GM12875 (cell line): Measurements from ENCODE around the gene CEP85L.

ENCODE experiments used
- H3K4me3 ChIP-seq: one replicate; pipeline ENCODE4 v1.5.1; 2011; ENCODE audit warnings: low read depth, low read length, control low read depth
- TF ChIP-seq, protein P1 (sequence below): IDR thresholded peaks from 2 replicates; pipeline ENCODE4 v1.5.1; 2011; ENCODE audit warnings: low read depth, mild to moderate bottlenecking, control low read depth, inconsistent platforms, low read length, moderate library complexity, borderline replicate concordance; ENCODE audit not compliant: insufficient read depth

CEP85L gene

GRCh38 chr6:118558464-118559217 is 92.8 kb downstream of the CEP85L start:
- H3K4me3 ChIP-seq = no peak overlapping the region
- TF ChIP-seq, protein P1, sequence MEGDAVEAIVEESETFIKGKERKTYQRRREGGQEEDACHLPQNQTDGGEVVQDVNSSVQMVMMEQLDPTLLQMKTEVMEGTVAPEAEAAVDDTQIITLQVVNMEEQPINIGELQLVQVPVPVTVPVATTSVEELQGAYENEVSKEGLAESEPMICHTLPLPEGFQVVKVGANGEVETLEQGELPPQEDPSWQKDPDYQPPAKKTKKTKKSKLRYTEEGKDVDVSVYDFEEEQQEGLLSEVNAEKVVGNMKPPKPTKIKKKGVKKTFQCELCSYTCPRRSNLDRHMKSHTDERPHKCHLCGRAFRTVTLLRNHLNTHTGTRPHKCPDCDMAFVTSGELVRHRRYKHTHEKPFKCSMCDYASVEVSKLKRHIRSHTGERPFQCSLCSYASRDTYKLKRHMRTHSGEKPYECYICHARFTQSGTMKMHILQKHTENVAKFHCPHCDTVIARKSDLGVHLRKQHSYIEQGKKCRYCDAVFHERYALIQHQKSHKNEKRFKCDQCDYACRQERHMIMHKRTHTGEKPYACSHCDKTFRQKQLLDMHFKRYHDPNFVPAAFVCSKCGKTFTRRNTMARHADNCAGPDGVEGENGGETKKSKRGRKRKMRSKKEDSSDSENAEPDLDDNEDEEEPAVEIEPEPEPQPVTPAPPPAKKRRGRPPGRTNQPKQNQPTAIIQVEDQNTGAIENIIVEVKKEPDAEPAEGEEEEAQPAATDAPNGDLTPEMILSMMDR = no peak

DNA sequence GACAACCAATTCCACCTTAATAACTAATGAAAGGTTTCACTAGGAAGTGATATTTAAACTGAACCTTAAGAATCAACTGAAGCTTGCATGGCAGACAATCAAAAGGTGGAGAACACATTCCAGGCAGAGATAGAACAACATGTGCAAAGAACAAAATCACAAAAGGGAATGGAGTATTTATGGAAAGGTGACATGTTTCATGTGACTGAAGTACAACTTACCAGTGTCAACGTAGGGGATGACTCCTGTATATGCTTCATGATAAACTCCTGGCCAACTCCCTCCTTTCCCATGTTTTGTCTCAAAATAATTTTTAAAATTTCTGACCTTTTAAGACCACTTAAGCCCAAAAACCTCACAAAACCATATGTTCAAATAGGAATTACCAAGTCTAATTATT is 96.7 kb downstream of the CEP85L start:
- TF ChIP-seq, protein P1 = no peak
- no peak overlapping the region for H3K4me3 ChIP-seq

GRCh38 chr6:118553132-118553531 is 98.3 kb downstream of the CEP85L start:
- TF ChIP-seq, protein P1 = no peak
- H3K4me3 ChIP-seq = no peak overlapping the region

DNA sequence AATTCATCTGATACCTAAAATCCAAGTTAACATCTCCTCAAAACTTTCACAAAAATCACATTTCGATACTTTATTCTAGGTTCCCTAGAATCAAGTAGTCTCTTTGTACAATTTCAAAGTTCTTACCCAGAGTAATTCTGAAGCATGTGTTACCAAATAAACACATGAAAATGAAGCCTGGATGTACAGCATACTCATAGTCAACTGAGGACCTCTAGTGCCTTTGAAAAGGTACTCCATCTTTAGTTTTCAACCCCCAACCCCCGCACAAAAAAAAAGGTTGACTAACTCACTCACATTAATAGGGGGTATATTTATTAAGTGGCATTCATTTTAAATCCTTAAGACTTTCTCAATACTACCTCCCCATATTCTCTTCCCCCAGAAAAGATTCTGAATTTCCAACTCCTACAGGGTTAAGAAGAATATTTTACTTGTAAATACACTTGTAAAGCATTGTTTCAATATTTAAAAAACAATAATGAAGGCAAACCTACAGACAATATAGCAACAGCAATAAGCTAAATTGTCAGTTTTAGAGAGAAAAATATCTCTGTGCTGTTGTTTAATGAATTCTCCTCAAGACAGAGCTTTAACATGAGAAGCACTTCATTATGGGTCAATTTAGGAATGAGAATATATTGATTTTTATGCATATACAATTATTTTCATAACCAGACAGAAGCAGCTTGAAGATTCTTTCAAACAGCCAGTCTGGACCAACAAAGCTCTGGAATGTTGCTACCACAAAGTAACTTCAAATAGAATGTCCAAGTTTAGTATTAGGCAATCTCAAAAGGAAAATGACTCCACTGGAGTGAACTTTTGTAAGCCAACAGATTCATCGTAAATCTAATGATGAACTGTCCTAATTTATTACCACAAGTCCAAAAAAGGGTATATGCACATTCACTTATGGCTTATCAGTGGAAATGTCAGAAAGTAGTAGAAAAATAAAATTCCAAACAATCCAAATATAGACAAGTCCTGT is 100.0 kb downstream of the CEP85L start:
- TF ChIP-seq, protein P1 = peak; percentile 42; the same call in 1 of the 2 replicates
- H3K4me3 ChIP-seq = no peak overlapping the region

DNA sequence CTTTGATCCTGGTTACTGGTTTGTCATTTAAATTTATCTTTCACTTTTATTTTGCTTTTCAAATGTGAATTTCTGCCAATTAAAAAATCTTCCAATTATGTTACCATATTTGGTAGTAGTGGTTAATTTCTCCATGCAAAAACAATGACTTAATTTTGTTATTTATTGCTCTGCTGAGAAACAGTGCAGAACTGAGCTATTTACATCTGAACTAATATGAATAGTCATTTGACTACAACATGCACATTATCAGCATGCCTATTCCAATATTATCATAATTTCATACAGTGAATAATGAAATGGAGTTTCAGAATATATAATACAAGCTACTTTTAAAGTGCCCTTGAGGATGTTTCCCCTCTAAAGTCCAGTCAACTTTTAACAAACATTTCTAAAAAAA is 102.8 kb downstream of the CEP85L start:
- H3K4me3 ChIP-seq = no peak overlapping the region
- TF ChIP-seq, protein P1 = no peak

- H3K4me3 ChIP-seq = no peak within 1 kb of the TSS
- TF ChIP-seq, protein P1 = no peak
Measured at GRCh38 chr6:118548136-118548535, 103.3 kb downstream of the CEP85L start, which contains the start of gene PLN. Gene PLN (plus strand): TSS chr6:118548296. CDS start chr6:118558922, 10,626 bp downstream.

DNA sequence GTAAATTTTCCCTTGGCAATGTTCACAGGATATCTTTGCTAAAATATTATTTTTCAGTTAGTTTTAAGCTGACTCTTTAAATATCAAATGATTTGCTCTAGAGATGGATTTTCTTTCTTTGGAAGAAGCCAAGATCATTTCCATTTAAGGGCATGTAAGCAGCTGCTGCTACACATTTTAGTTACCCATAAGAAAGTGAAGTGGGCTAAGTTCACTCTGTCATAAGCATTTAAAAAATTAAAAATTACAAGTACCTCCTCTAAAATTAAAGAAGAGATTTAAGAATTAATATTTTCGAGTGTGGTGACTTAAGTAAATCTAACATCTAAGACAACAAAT is 104.5 kb downstream of the CEP85L start:
- H3K4me3 ChIP-seq = no peak overlapping the region
- TF ChIP-seq, protein P1 = no peak
